ENCODE results near the gene ATP2B2.

The ATP2B2 gene

GRCh38 chr3:10500717-10501663 lies 4.4 kb downstream of the ATP2B2 start:
- no peaks in the 10 kb centered on the region for H3K36me3 ChIP-seq (ENCODE audit: control insufficient read depth, insufficient read depth, low read length)
- H3K27me3 ChIP-seq (ENCODE audit: insufficient read depth, low read length, poor library complexity), result no peaks in the 10 kb centered on the region

GRCh38 chr3:10498271-10498670 lies 7.1 kb downstream of the ATP2B2 start:
- Histone ChIP-seq H3K27me3 (ENCODE audit: insufficient read depth, low read length, poor library complexity) (no peaks in the 10 kb centered on the region), H4K8ac (ENCODE audit: low read depth, low read length) (no peak overlapping the region), H3K27ac (ENCODE audit: low read depth, low read length) (no peak overlapping the region), H3K36me3 (ENCODE audit: control insufficient read depth, insufficient read depth, low read length) (no peaks in the 10 kb centered on the region), H2BK5ac (ENCODE audit: low read length) (no peak overlapping the region), H3K9ac (ENCODE audit: low read length) (no peak overlapping the region), H3K18ac (ENCODE audit: low read length) (no peak overlapping the region), H3K79me2 (ENCODE audit: control insufficient read depth, insufficient read depth, low read length) (no peaks in the 10 kb centered on the region), H3K4me3 (ENCODE audit: low read length) (no peak overlapping the region), H3K56ac (ENCODE audit: low read length) (no peak overlapping the region), H3K4ac (ENCODE audit: low read depth, low read length) (no peak overlapping the region), H2AK5ac (ENCODE audit: low read length) (no peak overlapping the region), H3K4me2 (ENCODE audit: low read length) (no peak overlapping the region), H3K79me1 (ENCODE audit: low read length) (no peaks in the 10 kb centered on the region), H2BK15ac (replicated peaks; ENCODE audit: low read depth) (no peak overlapping the region), H4K5ac (ENCODE audit: low read length) (no peak overlapping the region), H3K23ac (ENCODE audit: low read length) (no peak overlapping the region), H2BK120ac (ENCODE audit: low read depth, low read length) (no peak overlapping the region), H3K4me1 (ENCODE audit: control insufficient read depth, low read depth, low read length) (no peaks in the 10 kb centered on the region)
- WGBS (ENCODE audit: extremely low coverage, insufficient coverage, low lambda C conversion rate), result no CpG with 5 or more reads among the region's 11 CpGs
- no peak for DNase-seq

More at GRCh38 chr3:10500717-10501663, 4.4 kb downstream of the ATP2B2 start:
- no peak overlapping the region for H3K56ac ChIP-seq (ENCODE audit: low read length)
- no peak overlapping the region for H3K4me3 ChIP-seq (ENCODE audit: low read length)
- H4K5ac ChIP-seq (ENCODE audit: low read length), result no peak overlapping the region
- H3K79me1 ChIP-seq (ENCODE audit: low read length), result no peaks in the 10 kb centered on the region
- no peak for DNase-seq
- H3K4me1 ChIP-seq (ENCODE audit: control insufficient read depth, low read depth, low read length), result no peaks in the 10 kb centered on the region
- WGBS (ENCODE audit: extremely low coverage, insufficient coverage, low lambda C conversion rate), result no CpG with 5 or more reads among the region's 19 CpGs
- no peak overlapping the region for H3K4me2 ChIP-seq (ENCODE audit: low read length)
- no peak overlapping the region for H2BK15ac ChIP-seq (replicated peaks; ENCODE audit: low read depth)
- no peak overlapping the region for H2BK5ac ChIP-seq (ENCODE audit: low read length)
- no peak overlapping the region for H3K4ac ChIP-seq (ENCODE audit: low read depth, low read length)
- no peak overlapping the region for H2BK120ac ChIP-seq (ENCODE audit: low read depth, low read length)
- H4K8ac ChIP-seq (ENCODE audit: low read depth, low read length), result no peak overlapping the region
- no peak overlapping the region for H3K18ac ChIP-seq (ENCODE audit: low read length)
- no peaks in the 10 kb centered on the region for H3K79me2 ChIP-seq (ENCODE audit: control insufficient read depth, insufficient read depth, low read length)
- no peak overlapping the region for H3K23ac ChIP-seq (ENCODE audit: low read length)
- no peak overlapping the region for H3K27ac ChIP-seq (ENCODE audit: low read depth, low read length)
- no peak overlapping the region for H3K9ac ChIP-seq (ENCODE audit: low read length)
- H2AK5ac ChIP-seq (ENCODE audit: low read length), result no peak overlapping the region

- H3K4me1 ChIP-seq (ENCODE audit: control insufficient read depth, low read depth, low read length), result no peaks in the 10 kb centered on the region
- H4K8ac ChIP-seq (ENCODE audit: low read depth, low read length), result no peak overlapping the region
- no peak overlapping the region for H3K4ac ChIP-seq (ENCODE audit: low read depth, low read length)
- H3K23ac ChIP-seq (ENCODE audit: low read length), result no peak overlapping the region
- no peak overlapping the region for H3K9ac ChIP-seq (ENCODE audit: low read length)
- H3K56ac ChIP-seq (ENCODE audit: low read length), result no peak overlapping the region
- H3K4me3 ChIP-seq (ENCODE audit: low read length), result no peak overlapping the region
- H3K4me2 ChIP-seq (ENCODE audit: low read length), result no peak overlapping the region
- no peak overlapping the region for H2BK5ac ChIP-seq (ENCODE audit: low read length)
- H4K5ac ChIP-seq (ENCODE audit: low read length), result no peak overlapping the region
- H2AK5ac ChIP-seq (ENCODE audit: low read length), result no peak overlapping the region
- H2BK120ac ChIP-seq (ENCODE audit: low read depth, low read length), result no peak overlapping the region
- H2BK15ac ChIP-seq (replicated peaks; ENCODE audit: low read depth), result no peak overlapping the region
- H3K27me3 ChIP-seq (ENCODE audit: insufficient read depth, low read length, poor library complexity), result no peaks in the 10 kb centered on the region
- no CpG with 5 or more reads among the region's 4 CpGs for WGBS (ENCODE audit: extremely low coverage, insufficient coverage, low lambda C conversion rate)
- H3K36me3 ChIP-seq (ENCODE audit: control insufficient read depth, insufficient read depth, low read length), result no peaks in the 10 kb centered on the region
- H3K18ac ChIP-seq (ENCODE audit: low read length), result no peak overlapping the region
- no peak overlapping the region for H3K27ac ChIP-seq (ENCODE audit: low read depth, low read length)
- H3K79me2 ChIP-seq (ENCODE audit: control insufficient read depth, insufficient read depth, low read length), result no peaks in the 10 kb centered on the region
- H3K79me1 ChIP-seq (ENCODE audit: low read length), result no peaks in the 10 kb centered on the region
- no peak for DNase-seq
These were observed 7.9 kb downstream of the ATP2B2 start for GRCh38 chr3:10497439-10497838.

- Histone ChIP-seq H3K27ac (ENCODE audit: low read depth, low read length) (no peak overlapping the region), H3K4me1 (ENCODE audit: control insufficient read depth, low read depth, low read length) (no peaks in the 10 kb centered on the region), H3K4me3 (ENCODE audit: low read length) (no peak overlapping the region), H3K27me3 (ENCODE audit: insufficient read depth, low read length, poor library complexity) (no peaks in the 10 kb centered on the region), H4K8ac (ENCODE audit: low read depth, low read length) (no peak overlapping the region), H2BK120ac (ENCODE audit: low read depth, low read length) (no peak overlapping the region), H3K79me1 (ENCODE audit: low read length) (no peaks in the 10 kb centered on the region), H3K79me2 (ENCODE audit: control insufficient read depth, insufficient read depth, low read length) (no peaks in the 10 kb centered on the region), H3K4me2 (ENCODE audit: low read length) (no peak overlapping the region), H3K18ac (ENCODE audit: low read length) (no peak overlapping the region), H2BK5ac (ENCODE audit: low read length) (no peak overlapping the region), H3K4ac (ENCODE audit: low read depth, low read length) (no peak overlapping the region), H3K36me3 (ENCODE audit: control insufficient read depth, insufficient read depth, low read length) (no peaks in the 10 kb centered on the region), H4K5ac (ENCODE audit: low read length) (no peak overlapping the region), H3K9ac (ENCODE audit: low read length) (no peak overlapping the region), H3K23ac (ENCODE audit: low read length) (no peak overlapping the region), H3K56ac (ENCODE audit: low read length) (no peak overlapping the region), H2AK5ac (ENCODE audit: low read length) (no peak overlapping the region), H2BK15ac (replicated peaks; ENCODE audit: low read depth) (no peak overlapping the region)
- no peak for DNase-seq
- no CpG with 5 or more reads among the region's 11 CpGs for whole genome bisulfite sequencing (ENCODE audit: extremely low coverage, insufficient coverage, low lambda C conversion rate)
These were observed 9.1 kb downstream of the ATP2B2 start for GRCh38 chr3:10496121-10496863.

- Histone ChIP-seq H3K4me3 (ENCODE audit: low read length) (no peak overlapping the region), H3K4me1 (ENCODE audit: control insufficient read depth, low read depth, low read length) (no peaks in the 10 kb centered on the region), H3K4me2 (ENCODE audit: low read length) (no peak overlapping the region), H4K5ac (ENCODE audit: low read length) (no peak overlapping the region), H3K56ac (ENCODE audit: low read length) (no peak overlapping the region), H3K27me3 (ENCODE audit: insufficient read depth, low read length, poor library complexity) (no peaks in the 10 kb centered on the region), H3K79me2 (ENCODE audit: control insufficient read depth, insufficient read depth, low read length) (no peaks in the 10 kb centered on the region), H2BK15ac (replicated peaks; ENCODE audit: low read depth) (no peak overlapping the region), H3K36me3 (ENCODE audit: control insufficient read depth, insufficient read depth, low read length) (no peaks in the 10 kb centered on the region), H3K9ac (ENCODE audit: low read length) (no peak overlapping the region), H3K4ac (ENCODE audit: low read depth, low read length) (no peak overlapping the region), H3K27ac (ENCODE audit: low read depth, low read length) (no peak overlapping the region), H2BK5ac (ENCODE audit: low read length) (no peak overlapping the region), H3K18ac (ENCODE audit: low read length) (no peak overlapping the region), H3K23ac (ENCODE audit: low read length) (no peak overlapping the region), H2AK5ac (ENCODE audit: low read length) (no peak overlapping the region), H3K79me1 (ENCODE audit: low read length) (no peaks in the 10 kb centered on the region), H4K8ac (ENCODE audit: low read depth, low read length) (no peak overlapping the region), H2BK120ac (ENCODE audit: low read depth, low read length) (no peak overlapping the region)
- no CpG with 5 or more reads among the region's 5 CpGs for WGBS (ENCODE audit: extremely low coverage, insufficient coverage, low lambda C conversion rate)
- no peak for DNase-seq
These were observed 9.8 kb downstream of the ATP2B2 start for GRCh38 chr3:10495614-10496013.

Measured in mesendoderm (in vitro differentiated cells).